ENCODE measurements around the gene THBD. TPM values are rescaled to one million over a fixed set of nuclear protein-coding genes. Genes with fewer than 3 reads are reported as not detected.

THBD gene
- total RNA-seq, 2 donors from 2014 or later = 37.0 to 96.7 TPM

- Histone ChIP-seq H3K36me3 (no peaks in the 10 kb centered on the region), H3K27ac (peak overlapping the region; percentile 86), H3K9me3 (no peaks in the 10 kb centered on the region), H3K4me1 (peaks cover 0 to 35% of the 10 kb centered on the region in 2 donors), H3K4me3 (peak overlapping the region; percentile 34 to 51), H3K27me3 (no peaks in the 10 kb centered on the region)
- DNase-seq (ENCODE audit: low spot score) = no peak
- TF ChIP-seq CTCF (IDR thresholded peaks at IDR 0.05) = no peak
Observed at GRCh38 chr20:23083553-23084220, 34.2 kb upstream of the THBD start.

GRCh38 chr20:23082846-23083552, 33.5 kb upstream of the THBD start:
- peak; percentile 79 for DNase-seq (ENCODE audit: low spot score)
- Histone ChIP-seq H3K9me3 (no peaks in the 10 kb centered on the region), H3K27ac (peak overlapping the region; percentile 86), H3K27me3 (no peaks in the 10 kb centered on the region), H3K36me3 (no peaks in the 10 kb centered on the region), H3K4me1 (peaks cover 0 to 32% of the 10 kb centered on the region in 2 donors), H3K4me3 (peak overlapping the region; percentile 34 to 51)
- no peak for TF ChIP-seq CTCF (IDR thresholded peaks at IDR 0.05)

DNA sequence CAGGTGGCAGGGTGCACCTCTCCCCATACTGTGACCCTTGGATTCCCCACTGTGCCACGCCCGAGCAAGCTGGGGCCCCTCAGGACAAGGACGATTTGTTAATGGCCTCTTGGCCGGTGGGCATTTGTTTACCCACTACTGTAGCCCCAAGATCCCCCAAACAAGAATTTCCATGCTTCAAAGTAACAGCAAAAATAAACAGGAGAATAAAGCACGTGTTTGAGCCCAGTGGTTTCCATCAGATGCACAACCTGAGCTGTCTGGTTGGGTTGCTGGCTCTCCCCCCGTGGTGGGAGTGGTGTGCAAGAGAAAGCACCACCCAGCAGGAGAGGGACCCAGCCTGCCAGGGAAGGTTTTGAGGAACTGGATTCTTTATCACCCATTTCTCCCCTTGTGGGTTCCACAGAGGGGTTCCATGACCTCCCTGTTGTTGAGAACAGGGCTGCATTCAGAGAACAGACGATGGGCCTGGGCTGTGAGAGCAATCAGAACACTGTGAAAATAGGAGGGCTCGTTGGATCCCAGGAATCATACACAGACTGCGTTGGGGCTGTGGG, 31.9 kb upstream of the THBD start:
- Histone ChIP-seq H3K4me1 (peaks cover 0 to 16% of the 10 kb centered on the region in 2 donors), H3K36me3 (no peaks in the 10 kb centered on the region), H3K27ac (peak overlapping the region; percentile 8 to 86), H3K4me3 (peak overlapping the region in 1 of 2 donors; percentile 51), H3K9me3 (no peaks in the 10 kb centered on the region), H3K27me3 (no peaks in the 10 kb centered on the region)
- no peak for TF ChIP-seq CTCF (IDR thresholded peaks at IDR 0.05)
- no peak for DNase-seq (ENCODE audit: low spot score)

GRCh38 chr20:23080521-23080920, 31.0 kb upstream of the THBD start:
- TF ChIP-seq CTCF (IDR thresholded peaks at IDR 0.05) = no peak
- Histone ChIP-seq H3K4me3 (no peak overlapping the region), H3K27me3 (no peaks in the 10 kb centered on the region), H3K27ac (no peak overlapping the region), H3K9me3 (no peaks in the 10 kb centered on the region), H3K36me3 (no peaks in the 10 kb centered on the region), H3K4me1 (peaks cover 0 to 11% of the 10 kb centered on the region in 2 donors)
- DNase-seq (ENCODE audit: low spot score) = no peak

DNA sequence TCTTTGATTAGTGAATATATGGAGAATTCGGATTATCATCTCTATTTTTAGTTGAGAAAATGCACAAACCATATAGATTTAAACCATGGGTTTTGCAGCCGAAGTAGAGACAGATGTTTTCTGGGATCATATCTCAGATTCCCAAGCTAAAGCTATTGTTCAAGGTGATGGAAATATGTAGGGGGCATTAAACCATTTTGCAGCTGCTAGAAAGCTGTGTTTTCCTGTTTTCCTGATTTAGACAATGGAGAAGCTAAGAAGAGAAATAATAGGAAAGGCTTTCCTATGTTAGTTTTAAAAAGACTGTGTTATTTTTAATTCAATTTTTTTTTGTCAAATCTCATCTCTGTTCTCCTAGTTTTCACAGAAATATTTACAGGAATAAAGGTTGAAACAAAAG, 30.5 kb upstream of the THBD start:
- Histone ChIP-seq H3K27me3 (no peaks in the 10 kb centered on the region), H3K9me3 (no peaks in the 10 kb centered on the region), H3K4me1 (peaks cover 0 to 11% of the 10 kb centered on the region in 2 donors), H3K27ac (no peak overlapping the region), H3K36me3 (no peaks in the 10 kb centered on the region), H3K4me3 (no peak overlapping the region)
- TF ChIP-seq CTCF (IDR thresholded peaks at IDR 0.05) = no peak
- DNase-seq (ENCODE audit: low spot score) = no peak

Data from right atrium auricular region (tissue), 2 donors.